Caco-2 (cell line): ENCODE data around the gene SIDT1. TPM values are rescaled to one million over a fixed set of nuclear protein-coding genes. Genes with fewer than 3 reads are reported as not detected.

Source experiments
- BruUV-seq: library from RNA; stranded (reverse); fragments of 400-500 nt; replicated peaks from 2 replicates; lab custom pipeline; 2021; lab: Mats Ljungman, UMichigan
- CTCF ChIA-PET: fragments of 300-600 bp; sonication (Branson Sonifier 250); formaldehyde crosslinking; loops from one replicate; lab custom pipeline; 2022; ENCODE audit warnings: antibody characterized with exemption; lab: Charles Lee
- POLR2A ChIA-PET: fragments of 300-600 bp; sonication (Branson Sonifier 250); formaldehyde crosslinking; loops from one replicate; lab custom pipeline; 2022; ENCODE audit warnings: antibody characterized with exemption; lab: Charles Lee
- DNase-seq, 2 experiments: peaks; one replicate each; pipeline versions ENCODE4 v3.0.0 to v3.0.0-alpha.2; 2020 to 2022
- H3K27me3 ChIP-seq: replicated peaks from 2 replicates; pipeline ENCODE4 v1.6.0; 2011; ENCODE audit warnings: low read length; ENCODE audit not compliant: control insufficient read depth, insufficient read depth
- H3K36me3 ChIP-seq: 2 replicates; pipeline ENCODE4 v1.5.1; 2011; ENCODE audit warnings: low read length; ENCODE audit not compliant: control insufficient read depth, insufficient read depth
- H3K4me1 ChIP-seq: fragments of 250-450 bp; sonication (Bioruptor Pico); 2 replicates; pipeline ENCODE4 v1.5.1; 2020; ENCODE audit warnings: mild to moderate bottlenecking
- H3K4me3 ChIP-seq: 2 replicates; pipeline ENCODE4 v1.5.1; 2011; ENCODE audit warnings: low read depth, mild to moderate bottlenecking, control low read depth, low read length
- H3K9me3 ChIP-seq: fragments of 250-450 bp; sonication (Bioruptor Pico); 2 replicates; pipeline ENCODE4 v1.5.1; 2020; ENCODE audit warnings: mild to moderate bottlenecking, moderate library complexity
- H3K27ac Mint-ChIP-seq: one replicate; pipeline ENCODE4 v1.8.0; 2022; ENCODE audit warnings: mixed read lengths; ENCODE audit not compliant: unreplicated experiment
- H3K27me3 Mint-ChIP-seq: one replicate; pipeline ENCODE4 v1.8.0; 2022; ENCODE audit warnings: mixed read lengths; ENCODE audit not compliant: insufficient read depth, unreplicated experiment
- H3K36me3 Mint-ChIP-seq: one replicate; pipeline ENCODE4 v1.8.0; 2022; ENCODE audit warnings: mild to moderate bottlenecking, mixed read lengths; ENCODE audit not compliant: insufficient read depth, unreplicated experiment
- H3K4me1 Mint-ChIP-seq: one replicate; pipeline ENCODE4 v1.8.0; 2022; ENCODE audit warnings: low read depth, mixed read lengths; ENCODE audit not compliant: unreplicated experiment
- H3K4me3 Mint-ChIP-seq: one replicate; pipeline ENCODE4 v1.8.0; 2022; ENCODE audit warnings: mild to moderate bottlenecking, moderate library complexity, mixed read lengths; ENCODE audit not compliant: unreplicated experiment
- H3K9me3 Mint-ChIP-seq: one replicate; pipeline ENCODE4 v1.8.0; 2022; ENCODE audit warnings: mixed read lengths; ENCODE audit not compliant: unreplicated experiment
- intact Hi-C: fragments of 100-400 bp; cut with micrococcal nuclease; formaldehyde crosslinking; loops from one replicate; pipeline ENCODE4 v1.10.0; 2022; ENCODE audit not compliant: unreplicated experiment
- total RNA-seq: library from RNA; stranded (reverse); gene quantifications from 2 replicates; pipeline ENCODE4 v1.2.3, GENCODE V29; 2022
- TF ChIP-seq, protein P1 (sequence below), 2 experiments: fragments of 200-600 bp in 1 of 2; IDR thresholded peaks; 1 replicate in 1 of 2; 2 replicates in 1 of 2; pipeline versions ENCODE4 v1.5.1 to v1.8.0; 2011 to 2022; ENCODE audit warnings: antibody characterized with exemption in 1 of 2, control low read depth in 1 of 2, inconsistent platforms in 1 of 2, low read depth in 1 of 2, low read length in 1 of 2, mild to moderate bottlenecking in 1 of 2, moderate library complexity in 1 of 2; ENCODE audit not compliant: insufficient read depth in 1 of 2, severe bottlenecking in 1 of 2, unreplicated experiment in 1 of 2

The SIDT1 gene
- total RNA-seq, 1 experiment from 2014 or later: 0.84 TPM

GRCh38 chr3:113648524-113648923, 116.2 kb downstream of the SIDT1 start:
- no peaks in the 10 kb centered on the region for H3K4me1 ChIP-seq
- Mint-ChIP-seq H3K9me3 (peaks cover 28% of the 10 kb centered on the region), H3K27me3 (no peaks in the 10 kb centered on the region), H3K27ac (no peak overlapping the region), H3K36me3 (no peaks in the 10 kb centered on the region), H3K4me1 (no peaks in the 10 kb centered on the region), H3K4me3 (no peak overlapping the region)
- H3K9me3 ChIP-seq: peaks cover 10% of the 10 kb centered on the region
- BruUV-seq: no TSS peak
- DNase-seq: no peak
- POLR2A ChIA-PET: no interaction called here
- CTCF ChIA-PET: no interaction called here
- no peaks in the 10 kb centered on the region for H3K27me3 ChIP-seq
- H3K4me3 ChIP-seq: no peak overlapping the region
- H3K36me3 ChIP-seq: no peaks in the 10 kb centered on the region
- intact Hi-C loops: no loop called here
- TF ChIP-seq, protein P1, sequence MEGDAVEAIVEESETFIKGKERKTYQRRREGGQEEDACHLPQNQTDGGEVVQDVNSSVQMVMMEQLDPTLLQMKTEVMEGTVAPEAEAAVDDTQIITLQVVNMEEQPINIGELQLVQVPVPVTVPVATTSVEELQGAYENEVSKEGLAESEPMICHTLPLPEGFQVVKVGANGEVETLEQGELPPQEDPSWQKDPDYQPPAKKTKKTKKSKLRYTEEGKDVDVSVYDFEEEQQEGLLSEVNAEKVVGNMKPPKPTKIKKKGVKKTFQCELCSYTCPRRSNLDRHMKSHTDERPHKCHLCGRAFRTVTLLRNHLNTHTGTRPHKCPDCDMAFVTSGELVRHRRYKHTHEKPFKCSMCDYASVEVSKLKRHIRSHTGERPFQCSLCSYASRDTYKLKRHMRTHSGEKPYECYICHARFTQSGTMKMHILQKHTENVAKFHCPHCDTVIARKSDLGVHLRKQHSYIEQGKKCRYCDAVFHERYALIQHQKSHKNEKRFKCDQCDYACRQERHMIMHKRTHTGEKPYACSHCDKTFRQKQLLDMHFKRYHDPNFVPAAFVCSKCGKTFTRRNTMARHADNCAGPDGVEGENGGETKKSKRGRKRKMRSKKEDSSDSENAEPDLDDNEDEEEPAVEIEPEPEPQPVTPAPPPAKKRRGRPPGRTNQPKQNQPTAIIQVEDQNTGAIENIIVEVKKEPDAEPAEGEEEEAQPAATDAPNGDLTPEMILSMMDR (IDR thresholded peaks at IDR 0.05; ENCODE audit: insufficient read depth in 1 of 2, low read depth in 1 of 2, low read length in 1 of 2, severe bottlenecking in 1 of 2, unreplicated experiment in 1 of 2): no peak

- Mint-ChIP-seq H3K4me1 (no peaks in the 10 kb centered on the region), H3K27me3 (no peaks in the 10 kb centered on the region), H3K36me3 (no peaks in the 10 kb centered on the region), H3K27ac (no peak overlapping the region), H3K4me3 (no peak overlapping the region), H3K9me3 (peaks cover 20% of the 10 kb centered on the region)
- TF ChIP-seq, protein P1 (IDR thresholded peaks at IDR 0.05; ENCODE audit: insufficient read depth in 1 of 2, low read depth in 1 of 2, low read length in 1 of 2, severe bottlenecking in 1 of 2, unreplicated experiment in 1 of 2): no peak
- intact Hi-C loops: no loop called here
- no peaks in the 10 kb centered on the region for H3K36me3 ChIP-seq
- no peaks in the 10 kb centered on the region for H3K27me3 ChIP-seq
- H3K9me3 ChIP-seq: peaks cover 5% of the 10 kb centered on the region
- no TSS peak for BruUV-seq
- ChIA-PET CTCF (no interaction called here), POLR2A (no interaction called here)
- H3K4me1 ChIP-seq: no peaks in the 10 kb centered on the region
- no peak overlapping the region for H3K4me3 ChIP-seq
- DNase-seq: no peak
Observed at GRCh38 chr3:113649174-113649845, 117.0 kb downstream of the SIDT1 start.

- Histone ChIP-seq H3K4me1 (0 out of 2 replicates have a peak, but pooled peaks cover 6% of the 10 kb centered on the region), H3K36me3 (peaks cover 2% of the 10 kb centered on the region), H3K27me3 (no peaks in the 10 kb centered on the region), H3K9me3 (no peaks in the 10 kb centered on the region), H3K4me3 (no peak overlapping the region)
- DNase-seq: no peak
- TF ChIP-seq, protein P1 (IDR thresholded peaks at IDR 0.05; ENCODE audit: insufficient read depth in 1 of 2, low read depth in 1 of 2, low read length in 1 of 2, severe bottlenecking in 1 of 2, unreplicated experiment in 1 of 2): no peak
- Mint-ChIP-seq H3K27me3 (no peaks in the 10 kb centered on the region), H3K4me3 (no peak overlapping the region), H3K4me1 (peaks cover 6% of the 10 kb centered on the region), H3K27ac (no peak overlapping the region), H3K36me3 (peaks cover 7% of the 10 kb centered on the region), H3K9me3 (no peaks in the 10 kb centered on the region)
- POLR2A ChIA-PET: no interaction called here
- CTCF ChIA-PET: no interaction called here
- intact Hi-C loops: no loop called here
- BruUV-seq: no TSS peak
Observed at GRCh38 chr3:113654310-113654709, 122.0 kb downstream of the SIDT1 start.
